ENCODE measurements around the gene SLC7A1.

SLC7A1 gene

GRCh38 chr13:29497137-29497654, 98.3 kb downstream of the SLC7A1 start:
- no peak for TF ChIP-seq BHLHE40 (IDR thresholded peaks at IDR 0.05; ENCODE audit: borderline replicate concordance)
- TF ChIP-seq HDGF (IDR thresholded peaks at IDR 0.05; ENCODE audit: borderline replicate concordance), result no peak
- no peak for TF ChIP-seq NFRKB (IDR thresholded peaks at IDR 0.05)
- TF ChIP-seq TARDBP (IDR thresholded peaks at IDR 0.05), result no peak
- TF ChIP-seq SUZ12 (IDR thresholded peaks at IDR 0.05), result no peak
- POLR2A ChIA-PET, result no interaction called here
- DNase-seq (ENCODE audit: extremely low spot score), result no peak
- CTCF ChIA-PET, result interaction anchor here (3.3 kb wide), 1 partner anchor 11 kb away, joined by 12 read pairs; no protein-coding TSS in a partner anchor

GRCh38 chr13:29496241-29496712, 99.2 kb downstream of the SLC7A1 start:
- ChIA-PET POLR2A (no interaction called here), CTCF (interaction anchor here (0.6 to 3.3 kb wide), 2 partner anchors 12 to 24 kb away, joined by 3 to 12 read pairs; no protein-coding TSS in a partner anchor)
- DNase-seq (ENCODE audit: extremely low spot score), result no peak
- TF ChIP-seq CTBP1 (IDR thresholded peaks at IDR 0.05; ENCODE audit: borderline replicate concordance), result no peak
- TF ChIP-seq ZNF384 (IDR thresholded peaks at IDR 0.05), result no peak
- TF ChIP-seq ARNT (IDR thresholded peaks at IDR 0.05), result no peak
- TF ChIP-seq FOXA1 (IDR thresholded peaks at IDR 0.05), result no peak
- TF ChIP-seq SP1 (IDR thresholded peaks at IDR 0.05), result no peak

- DNase-seq (ENCODE audit: extremely low spot score), result no peak
Observed at GRCh38 chr13:29494520-29494919, 101.0 kb downstream of the SLC7A1 start.

GRCh38 chr13:29493796-29494195, 101.7 kb downstream of the SLC7A1 start:
- ChIA-PET POLR2A (no interaction called here), CTCF (interaction anchor here (1.2 kb wide), 1 partner anchor 16 kb away, joined by 3 read pairs; no protein-coding TSS in a partner anchor)
- TF ChIP-seq NFRKB (IDR thresholded peaks at IDR 0.05) (no peak), TARDBP (IDR thresholded peaks at IDR 0.05) (no peak), BHLHE40 (IDR thresholded peaks at IDR 0.05; ENCODE audit: borderline replicate concordance) (no peak), PKNOX1 (IDR thresholded peaks at IDR 0.05) (no peak), ZNF384 (IDR thresholded peaks at IDR 0.05) (no peak), LEF1 (IDR thresholded peaks at IDR 0.05; ENCODE audit: borderline replicate concordance) (no peak), HDGF (IDR thresholded peaks at IDR 0.05; ENCODE audit: borderline replicate concordance) (no peak), L3MBTL2 (conservative IDR thresholded peaks at IDR 0.05) (no peak)
- no peak for DNase-seq (ENCODE audit: extremely low spot score)

More at GRCh38 chr13:29494520-29494919, 101.0 kb downstream of the SLC7A1 start:
- ChIA-PET POLR2A (no interaction called here), CTCF (no interaction called here)
- no peak for TF ChIP-seq SP1 (IDR thresholded peaks at IDR 0.05)
- no peak for TF ChIP-seq PKNOX1 (IDR thresholded peaks at IDR 0.05)

GRCh38 chr13:29491248-29491647, 104.2 kb downstream of the SLC7A1 start:
- TF ChIP-seq HDGF (IDR thresholded peaks at IDR 0.05; ENCODE audit: borderline replicate concordance) (no peak), SUZ12 (IDR thresholded peaks at IDR 0.05) (no peak), L3MBTL2 (conservative IDR thresholded peaks at IDR 0.05) (no peak), CTBP1 (IDR thresholded peaks at IDR 0.05; ENCODE audit: borderline replicate concordance) (no peak), TARDBP (IDR thresholded peaks at IDR 0.05) (no peak), SP1 (IDR thresholded peaks at IDR 0.05) (no peak), LEF1 (IDR thresholded peaks at IDR 0.05; ENCODE audit: borderline replicate concordance) (no peak), FOXM1 (IDR thresholded peaks at IDR 0.05; ENCODE audit: borderline replicate concordance) (no peak)
- POLR2A ChIA-PET, result no interaction called here
- DNase-seq (ENCODE audit: extremely low spot score), result no peak
- CTCF ChIA-PET, result no interaction called here

- ChIA-PET POLR2A (no interaction called here), CTCF (no interaction called here)
- TF ChIP-seq SP1 (IDR thresholded peaks at IDR 0.05), result no peak
- no peak for DNase-seq (ENCODE audit: extremely low spot score)
Observed at GRCh38 chr13:29490561-29490885, 105.0 kb downstream of the SLC7A1 start.

GRCh38 chr13:29489650-29490560, 105.6 kb downstream of the SLC7A1 start:
- ChIA-PET CTCF (no interaction called here), POLR2A (no interaction called here)
- no peak for TF ChIP-seq NFRKB (IDR thresholded peaks at IDR 0.05)
- no peak for TF ChIP-seq ZNF384 (IDR thresholded peaks at IDR 0.05)
- TF ChIP-seq SUZ12 (IDR thresholded peaks at IDR 0.05), result no peak
- no peak for TF ChIP-seq L3MBTL2 (conservative IDR thresholded peaks at IDR 0.05)
- no peak for TF ChIP-seq SP1 (IDR thresholded peaks at IDR 0.05)
- TF ChIP-seq HDGF (IDR thresholded peaks at IDR 0.05; ENCODE audit: borderline replicate concordance), result no peak
- TF ChIP-seq FOXK2 (IDR thresholded peaks at IDR 0.05), result no peak
- DNase-seq (ENCODE audit: extremely low spot score), result no peak
